PC-9 (cell line): Measurements from ENCODE around the gene NTM. TPM values are rescaled to one million over a fixed set of nuclear protein-coding genes. Genes with fewer than 3 reads are reported as not detected.

Experiments
- BruUV-seq: library from RNA; stranded (reverse); fragments of 400-500 nt; replicated peaks from 2 replicates; lab custom pipeline; 2021; lab: Mats Ljungman, UMichigan
- CTCF ChIA-PET: fragments of 300-600 bp; sonication (Branson Sonifier 250); formaldehyde crosslinking; loops from one replicate; lab custom pipeline; 2022; ENCODE audit warnings: antibody characterized with exemption; lab: Charles Lee
- POLR2A ChIA-PET: fragments of 300-600 bp; sonication (Branson Sonifier 250); formaldehyde crosslinking; loops from one replicate; lab custom pipeline; 2022; ENCODE audit warnings: antibody characterized with exemption; ENCODE audit not compliant: unreplicated experiment; lab: Charles Lee
- DNase-seq, 2 experiments: peaks; one replicate each; pipeline versions ENCODE4 v3.0.0 to v3.0.0-alpha.2; 2015 to 2022; ENCODE audit warnings: mixed read lengths in 1 of 2
- H2AFZ ChIP-seq: fragments of 200-600 bp; sonication (generic); 2 replicates; pipeline ENCODE4 v1.8.1; 2017; ENCODE audit warnings: antibody characterized with exemption
- H3F3A ChIP-seq: fragments of 200-600 bp; sonication (generic); 2 replicates; pipeline ENCODE4 v1.8.1; 2017; ENCODE audit warnings: antibody characterized with exemption, mild to moderate bottlenecking, low read depth; ENCODE audit not compliant: insufficient read depth
- H3K27ac ChIP-seq: fragments of 200-600 bp; sonication (generic); 2 replicates; pipeline ENCODE4 v1.6.1; 2016; ENCODE audit warnings: mixed run types
- H3K27me3 ChIP-seq: fragments of 200-600 bp; sonication (generic); 2 replicates; pipeline ENCODE4 v1.6.1; 2016; ENCODE audit warnings: low read depth, mixed run types; ENCODE audit not compliant: insufficient read depth
- H3K36me3 ChIP-seq: fragments of 200-600 bp; sonication (generic); 2 replicates; pipeline ENCODE4 v1.6.1; 2016; ENCODE audit warnings: low read depth, mixed run types
- H3K4me1 ChIP-seq: fragments of 200-600 bp; sonication (generic); replicated peaks from 2 replicates; pipeline ENCODE4 v1.6.1; 2016; ENCODE audit warnings: mixed run types; ENCODE audit not compliant: insufficient read depth
- H3K4me2 ChIP-seq: fragments of 200-600 bp; sonication (generic); 2 replicates; pipeline ENCODE4 v1.6.1; 2017; ENCODE audit warnings: mixed run types
- H3K4me3 ChIP-seq: fragments of 200-600 bp; sonication (generic); 2 replicates; pipeline ENCODE4 v1.6.1; 2016; ENCODE audit warnings: mixed run types
- H3K79me2 ChIP-seq: fragments of 200-600 bp; sonication (generic); 2 replicates; pipeline ENCODE4 v1.6.1; 2017; ENCODE audit warnings: low read depth, mixed run types
- H3K9me2 ChIP-seq: fragments of 200-600 bp; sonication (generic); 2 replicates; pipeline ENCODE4 v1.8.1; 2017; ENCODE audit warnings: mild to moderate bottlenecking; ENCODE audit not compliant: insufficient read depth
- H3K9me3 ChIP-seq: fragments of 200-600 bp; sonication (generic); 2 replicates; pipeline ENCODE4 v1.8.1; 2016; ENCODE audit warnings: low read depth; ENCODE audit not compliant: insufficient read depth
- H4K20me1 ChIP-seq: fragments of 200-600 bp; sonication (generic); 2 replicates; pipeline ENCODE4 v1.8.1; 2017; ENCODE audit not compliant: insufficient read depth
- EZH2 ChIP-seq: fragments of 200-600 bp; sonication (generic); IDR thresholded peaks from 2 replicates; pipeline ENCODE4 v1.8.0; 2017; ENCODE audit warnings: antibody characterized with exemption, low read depth
- intact Hi-C: fragments of 100-400 bp; cut with micrococcal nuclease; formaldehyde crosslinking; loops from one replicate; pipeline ENCODE4 v1.10.0; 2022; ENCODE audit not compliant: unreplicated experiment
- total RNA-seq: library from RNA; stranded (reverse); gene quantifications from 2 replicates; pipeline ENCODE4 v1.2.3, GENCODE V29; 2021
- TF ChIP-seq, protein P1 (sequence below): fragments of 200-600 bp; sonication (generic); conservative IDR thresholded peaks from 2 replicates; pipeline ENCODE4 v1.6.1; 2017; ENCODE audit warnings: mixed run types, antibody characterized with exemption, mild to moderate bottlenecking, moderate library complexity

Gene NTM
- total RNA-seq, 1 experiment from 2014 or later = not detected

GRCh38 chr11:131945706-131946105 lies 575.3 kb downstream of the NTM start:
- no peak overlapping the region for H3K4me3 ChIP-seq
- no peaks in the 10 kb centered on the region for H3K9me2 ChIP-seq
- H3K79me2 ChIP-seq = no peaks in the 10 kb centered on the region
- no peaks in the 10 kb centered on the region for H3K36me3 ChIP-seq
- H3F3A ChIP-seq = no peaks in the 10 kb centered on the region
- no TSS peak for BruUV-seq
- no peak overlapping the region for H3K27ac ChIP-seq
- intact Hi-C loops = no loop called here
- CTCF ChIA-PET = no interaction called here
- POLR2A ChIA-PET = no interaction called here
- TF ChIP-seq, protein P1, sequence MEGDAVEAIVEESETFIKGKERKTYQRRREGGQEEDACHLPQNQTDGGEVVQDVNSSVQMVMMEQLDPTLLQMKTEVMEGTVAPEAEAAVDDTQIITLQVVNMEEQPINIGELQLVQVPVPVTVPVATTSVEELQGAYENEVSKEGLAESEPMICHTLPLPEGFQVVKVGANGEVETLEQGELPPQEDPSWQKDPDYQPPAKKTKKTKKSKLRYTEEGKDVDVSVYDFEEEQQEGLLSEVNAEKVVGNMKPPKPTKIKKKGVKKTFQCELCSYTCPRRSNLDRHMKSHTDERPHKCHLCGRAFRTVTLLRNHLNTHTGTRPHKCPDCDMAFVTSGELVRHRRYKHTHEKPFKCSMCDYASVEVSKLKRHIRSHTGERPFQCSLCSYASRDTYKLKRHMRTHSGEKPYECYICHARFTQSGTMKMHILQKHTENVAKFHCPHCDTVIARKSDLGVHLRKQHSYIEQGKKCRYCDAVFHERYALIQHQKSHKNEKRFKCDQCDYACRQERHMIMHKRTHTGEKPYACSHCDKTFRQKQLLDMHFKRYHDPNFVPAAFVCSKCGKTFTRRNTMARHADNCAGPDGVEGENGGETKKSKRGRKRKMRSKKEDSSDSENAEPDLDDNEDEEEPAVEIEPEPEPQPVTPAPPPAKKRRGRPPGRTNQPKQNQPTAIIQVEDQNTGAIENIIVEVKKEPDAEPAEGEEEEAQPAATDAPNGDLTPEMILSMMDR = no peak
- no peaks in the 10 kb centered on the region for H3K4me1 ChIP-seq
- no peaks in the 10 kb centered on the region for H4K20me1 ChIP-seq
- no peaks in the 10 kb centered on the region for H3K9me3 ChIP-seq
- peaks cover 22% of the 10 kb centered on the region for H3K27me3 ChIP-seq
- no peak for DNase-seq
- H3K4me2 ChIP-seq = no peak overlapping the region
- no peak overlapping the region for H2AFZ ChIP-seq

DNA sequence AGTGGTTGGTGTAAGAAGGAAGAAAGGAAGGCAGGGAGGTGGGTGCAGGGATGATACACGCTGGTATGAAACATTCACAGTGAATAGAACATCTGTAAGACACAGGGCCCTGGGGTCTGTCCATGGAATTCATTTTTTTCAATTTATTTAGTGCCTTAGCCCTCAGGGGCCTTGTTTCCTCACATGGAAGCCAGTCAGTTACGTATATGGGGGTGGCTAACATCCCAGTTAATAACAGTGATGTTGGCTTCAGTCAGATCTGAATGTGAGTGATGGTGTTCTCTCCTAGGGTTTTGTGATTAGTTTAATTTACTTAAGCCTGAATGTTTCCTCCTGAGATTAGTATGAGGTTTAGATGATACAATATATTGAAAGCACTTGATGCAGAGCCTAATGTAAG lies 577.1 kb downstream of the NTM start:
- TF ChIP-seq, protein P1 = no peak
- TF ChIP-seq EZH2 = no peak
- H3K36me3 ChIP-seq = no peaks in the 10 kb centered on the region
- H3K4me1 ChIP-seq = no peaks in the 10 kb centered on the region
- no peaks in the 10 kb centered on the region for H3K9me3 ChIP-seq
- intact Hi-C loops = no loop called here
- DNase-seq = no peak
- peaks cover 22% of the 10 kb centered on the region for H3K27me3 ChIP-seq
- H3F3A ChIP-seq = no peaks in the 10 kb centered on the region
- no peaks in the 10 kb centered on the region for H3K79me2 ChIP-seq
- no peaks in the 10 kb centered on the region for H3K9me2 ChIP-seq
- CTCF ChIA-PET = no interaction called here
- no peaks in the 10 kb centered on the region for H4K20me1 ChIP-seq
- POLR2A ChIA-PET = no interaction called here
- no peak overlapping the region for H3K4me3 ChIP-seq
- no peak overlapping the region for H2AFZ ChIP-seq
- no peak overlapping the region for H3K4me2 ChIP-seq
- BruUV-seq = no TSS peak
- H3K27ac ChIP-seq = no peak overlapping the region

DNA sequence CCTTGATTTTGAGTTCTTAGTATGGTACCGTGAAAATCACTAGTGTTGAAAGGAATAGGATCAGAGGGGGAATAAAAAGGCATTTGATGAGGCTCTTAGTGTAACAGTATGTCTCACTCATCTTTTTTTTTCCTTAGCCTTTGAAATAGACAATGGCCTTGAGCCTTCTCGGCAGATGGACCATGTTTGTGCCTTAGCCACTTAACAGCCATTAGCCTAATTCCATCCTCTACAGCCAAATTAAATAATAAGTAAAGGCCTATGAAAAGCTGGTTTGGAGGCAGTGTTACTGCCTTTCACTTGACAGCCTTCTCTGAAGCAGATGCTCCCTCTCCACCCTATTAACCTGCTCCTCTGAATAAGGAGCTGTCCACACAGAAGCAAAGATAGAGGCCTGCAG lies 580.7 kb downstream of the NTM start:
- H2AFZ ChIP-seq = no peak overlapping the region
- TF ChIP-seq, protein P1 = no peak
- no peak for TF ChIP-seq EZH2
- H4K20me1 ChIP-seq = no peaks in the 10 kb centered on the region
- H3K27me3 ChIP-seq = peaks cover 25% of the 10 kb centered on the region
- H3K9me3 ChIP-seq = no peaks in the 10 kb centered on the region
- H3K4me3 ChIP-seq = no peak overlapping the region
- H3F3A ChIP-seq = no peaks in the 10 kb centered on the region
- H3K4me2 ChIP-seq = no peak overlapping the region
- no peak overlapping the region for H3K27ac ChIP-seq
- no peaks in the 10 kb centered on the region for H3K79me2 ChIP-seq
- intact Hi-C loops = no loop called here
- no peak for DNase-seq
- POLR2A ChIA-PET = no interaction called here
- H3K9me2 ChIP-seq = no peaks in the 10 kb centered on the region
- no peaks in the 10 kb centered on the region for H3K4me1 ChIP-seq
- no peaks in the 10 kb centered on the region for H3K36me3 ChIP-seq
- CTCF ChIA-PET = no interaction called here
- no TSS peak for BruUV-seq
